Colonic mucosa (tissue), 4 donors: Measurements from ENCODE around the gene C6. TPM values are rescaled to one million over a fixed set of nuclear protein-coding genes. Genes with fewer than 3 reads are reported as not detected.

Source experiments
- DNase-seq: peaks from one replicate; pipeline ENCODE4 v3.0.0-alpha.2; 2020
- H3K27ac ChIP-seq: fragments of 200-600 bp; one replicate; pipeline ENCODE4 v1.8.0; 2021
- H3K27me3 ChIP-seq: fragments of 200-600 bp; one replicate; pipeline ENCODE4 v1.8.0; 2021
- H3K36me3 ChIP-seq: fragments of 200-600 bp; one replicate; pipeline ENCODE4 v1.8.0; 2021
- H3K4me1 ChIP-seq: fragments of 200-600 bp; one replicate; pipeline ENCODE4 v1.8.0; 2021; ENCODE audit warnings: mild to moderate bottlenecking
- H3K4me3 ChIP-seq: fragments of 200-600 bp; one replicate; pipeline ENCODE4 v1.8.0; 2021
- H3K9ac ChIP-seq, 2 donors: one replicate each; pipeline ENCODE4 v1.7.0; 2013; ENCODE audit warnings: control low read depth in 2 of 2, low read depth in 2 of 2, low read length in 2 of 2
- H3K9me3 ChIP-seq: fragments of 200-600 bp; one replicate; pipeline ENCODE4 v1.8.0; 2021
- intact Hi-C: fragments of 100-400 bp; cut with DNase I; formaldehyde crosslinking; loops from one replicate; pipeline ENCODE4 v1.14.1; 2022
- total RNA-seq, 2 donors: library from RNA; stranded (reverse); fragmentation: NEBNext Ultra II Directional in 1 of 2; extraction: Animal tissue kit (Norgen Biotek cat#: 25700) in 1 of 2; gene quantifications; one replicate each; pipeline ENCODE4 v1.2.1, GENCODE V29; 2021
- TF ChIP-seq, protein P1 (sequence below): fragments of 200-600 bp; IDR thresholded peaks from one replicate; pipeline ENCODE4 v1.8.0; 2022; ENCODE audit warnings: antibody characterized with exemption, mild to moderate bottlenecking
- donor health status: healthy.
- donor health status: DM: no; HTN: no; CAD: no.
- donor health status: DM: no; HTN: no; CAD: no.

C6 gene
- total RNA-seq, result 1 to 10 TPM; 1.1 to 1.4 TPM

DNA sequence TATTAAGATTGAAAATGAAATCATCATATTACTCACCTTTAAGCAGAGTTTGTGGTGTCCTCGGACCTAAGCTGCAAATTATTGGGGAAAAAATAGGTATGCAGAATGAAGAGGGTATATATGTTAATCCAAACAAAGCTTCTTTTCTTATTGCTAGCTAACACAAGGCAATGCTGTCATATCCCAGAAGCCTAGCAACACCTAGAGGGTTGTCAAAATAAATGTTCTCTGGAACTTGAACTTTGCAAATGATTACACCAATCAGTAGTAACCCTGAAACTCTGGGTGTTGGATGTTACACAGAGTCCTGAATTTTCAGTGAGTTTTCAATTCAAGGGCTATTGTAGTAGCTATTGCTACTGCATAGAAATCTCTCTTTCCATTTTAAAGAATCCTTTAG, at the start of gene C6:
Gene C6 (minus strand): TSS at position 193 of the 400 bp plus-strand sequence. CDS start 10,302 bp downstream, outside the sequence.
- H3K4me3 ChIP-seq, result no peak within 1 kb of the TSS
- no peak for DNase-seq

DNA sequence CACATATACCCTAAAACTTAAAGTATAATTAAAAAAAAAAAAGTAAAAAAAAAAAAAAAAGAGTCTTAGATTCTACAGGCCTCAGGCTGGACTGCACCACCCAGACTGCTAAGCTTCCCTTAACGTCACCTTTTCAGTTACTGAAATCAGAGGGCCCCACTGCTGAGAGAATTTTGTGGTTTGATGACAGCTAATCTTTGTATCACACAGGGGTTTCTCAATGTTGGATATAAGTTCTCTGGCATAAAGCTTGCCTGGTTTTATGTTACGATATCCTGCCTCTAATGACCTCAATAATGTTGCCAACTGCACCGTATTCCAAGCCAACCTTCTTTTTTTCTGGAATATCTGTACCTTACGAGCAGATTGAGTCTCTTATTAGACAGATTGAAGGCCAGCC, 43.1 kb upstream of the C6 start:
- TF ChIP-seq, protein P1, sequence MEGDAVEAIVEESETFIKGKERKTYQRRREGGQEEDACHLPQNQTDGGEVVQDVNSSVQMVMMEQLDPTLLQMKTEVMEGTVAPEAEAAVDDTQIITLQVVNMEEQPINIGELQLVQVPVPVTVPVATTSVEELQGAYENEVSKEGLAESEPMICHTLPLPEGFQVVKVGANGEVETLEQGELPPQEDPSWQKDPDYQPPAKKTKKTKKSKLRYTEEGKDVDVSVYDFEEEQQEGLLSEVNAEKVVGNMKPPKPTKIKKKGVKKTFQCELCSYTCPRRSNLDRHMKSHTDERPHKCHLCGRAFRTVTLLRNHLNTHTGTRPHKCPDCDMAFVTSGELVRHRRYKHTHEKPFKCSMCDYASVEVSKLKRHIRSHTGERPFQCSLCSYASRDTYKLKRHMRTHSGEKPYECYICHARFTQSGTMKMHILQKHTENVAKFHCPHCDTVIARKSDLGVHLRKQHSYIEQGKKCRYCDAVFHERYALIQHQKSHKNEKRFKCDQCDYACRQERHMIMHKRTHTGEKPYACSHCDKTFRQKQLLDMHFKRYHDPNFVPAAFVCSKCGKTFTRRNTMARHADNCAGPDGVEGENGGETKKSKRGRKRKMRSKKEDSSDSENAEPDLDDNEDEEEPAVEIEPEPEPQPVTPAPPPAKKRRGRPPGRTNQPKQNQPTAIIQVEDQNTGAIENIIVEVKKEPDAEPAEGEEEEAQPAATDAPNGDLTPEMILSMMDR, result no peak
- H3K4me3 ChIP-seq, result no peak overlapping the region
- DNase-seq, result no peak
- H3K4me1 ChIP-seq, result no peaks in the 10 kb centered on the region
- no peaks in the 10 kb centered on the region for H3K36me3 ChIP-seq
- no peaks in the 10 kb centered on the region for H3K9me3 ChIP-seq
- intact Hi-C loops, result no loop called here
- no peaks in the 10 kb centered on the region for H3K27me3 ChIP-seq
- H3K27ac ChIP-seq, result no peak overlapping the region
- no peak overlapping the region for H3K9ac ChIP-seq

More for the DNA sequence above, at the start of gene C6:
- intact Hi-C loops, result no loop called here
- H3K4me1 ChIP-seq, result no peaks in the 10 kb centered on the region
- H3K27ac ChIP-seq, result no peak within 1 kb of the TSS
- H3K27me3 ChIP-seq, result no peaks in the 10 kb centered on the region
- H3K9me3 ChIP-seq, result no peaks in the 10 kb centered on the region
- no peaks in the 10 kb centered on the region for H3K36me3 ChIP-seq
- TF ChIP-seq, protein P1, result no peak
- no peak within 1 kb of the TSS for H3K9ac ChIP-seq

GRCh38 chr5:41253109-41253508, 39.8 kb upstream of the C6 start:
- Histone ChIP-seq H3K27ac (no peak overlapping the region), H3K9ac (no peak overlapping the region), H3K4me3 (no peak overlapping the region), H3K4me1 (no peaks in the 10 kb centered on the region), H3K36me3 (no peaks in the 10 kb centered on the region), H3K9me3 (no peaks in the 10 kb centered on the region), H3K27me3 (no peaks in the 10 kb centered on the region)
- intact Hi-C loops, result no loop called here
- no peak for DNase-seq
- TF ChIP-seq, protein P1, result no peak

GRCh38 chr5:41252036-41252435, 38.7 kb upstream of the C6 start:
- no peaks in the 10 kb centered on the region for H3K27me3 ChIP-seq
- TF ChIP-seq, protein P1, result no peak
- H3K4me3 ChIP-seq, result no peak overlapping the region
- H3K4me1 ChIP-seq, result no peaks in the 10 kb centered on the region
- intact Hi-C loops, result no loop called here
- H3K27ac ChIP-seq, result no peak overlapping the region
- H3K9ac ChIP-seq, result no peak overlapping the region
- no peaks in the 10 kb centered on the region for H3K9me3 ChIP-seq
- H3K36me3 ChIP-seq, result no peaks in the 10 kb centered on the region
- no peak for DNase-seq

DNA sequence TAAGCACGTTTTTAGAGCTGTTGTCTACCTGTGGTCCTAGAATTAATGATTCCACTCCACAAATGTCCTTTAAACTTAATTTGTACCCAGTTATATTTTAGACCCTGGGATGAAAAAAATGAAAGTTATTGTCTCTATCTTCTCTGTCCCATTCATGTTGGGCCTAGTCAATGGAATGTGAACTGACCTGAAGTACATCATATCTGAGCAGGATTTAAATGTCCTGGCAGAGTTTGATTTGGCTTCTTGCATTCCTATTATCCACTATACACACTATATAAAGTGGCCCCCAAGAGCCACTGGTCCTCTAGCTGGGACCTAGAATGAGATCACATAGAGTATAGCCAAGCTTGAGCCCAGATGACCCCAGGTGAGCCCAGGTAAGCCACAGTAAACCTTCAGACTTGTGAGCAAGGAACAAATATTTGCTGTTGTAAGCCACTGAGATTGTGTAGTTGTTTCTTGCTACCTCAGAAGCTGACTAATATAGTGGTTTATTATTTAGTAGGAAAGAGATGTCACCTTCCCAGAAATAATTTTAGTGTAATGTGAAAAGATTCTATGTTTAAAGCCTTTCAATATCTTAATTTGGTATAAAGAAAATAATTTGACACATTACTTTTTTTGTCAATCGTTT, 37.1 kb upstream of the C6 start:
- Histone ChIP-seq H3K36me3 (no peaks in the 10 kb centered on the region), H3K9ac (no peak overlapping the region), H3K4me1 (no peaks in the 10 kb centered on the region), H3K27me3 (no peaks in the 10 kb centered on the region), H3K4me3 (no peak overlapping the region), H3K9me3 (no peaks in the 10 kb centered on the region), H3K27ac (no peak overlapping the region)
- DNase-seq, result no peak
- TF ChIP-seq, protein P1, result no peak
- intact Hi-C loops, result no loop called here
